Nephron (organoid): ENCODE data around the gene MUSK.
A peak's percentile ranks its signal among the peaks of the same experiment; 100 is the strongest.

ENCODE experiments used
- H3K27ac Mint-ChIP-seq, 3 experiments: 2 replicates each; pipeline ENCODE4 v1.8.0; 2020; ENCODE audit warnings: mixed read lengths in 3 of 3, mild to moderate bottlenecking in 2 of 3, moderate library complexity in 1 of 3
- H3K27me3 Mint-ChIP-seq: 2 replicates; pipeline ENCODE4 v1.8.0; 2021; ENCODE audit warnings: low read depth, mild to moderate bottlenecking, moderate library complexity, mixed read lengths
- H3K36me3 Mint-ChIP-seq: 2 replicates; pipeline ENCODE4 v1.8.0; 2020; ENCODE audit warnings: low read depth, mixed read lengths
- H3K4me1 Mint-ChIP-seq: 2 replicates; pipeline ENCODE4 v1.8.0; 2020; ENCODE audit warnings: mixed read lengths
- H3K4me3 Mint-ChIP-seq, 3 experiments: 2 replicates each; pipeline ENCODE4 v1.8.0; 2020; ENCODE audit warnings: mild to moderate bottlenecking in 3 of 3, mixed read lengths in 3 of 3, moderate library complexity in 2 of 3
- H3K9me3 Mint-ChIP-seq: 2 replicates; pipeline ENCODE4 v1.8.0; 2020; ENCODE audit warnings: mixed read lengths
- TF ChIP-seq, protein P1 (sequence below), 3 experiments: fragments of 200-600 bp; sonication (generic); IDR thresholded peaks; one replicate each; pipeline ENCODE4 v1.5.0; 2021; ENCODE audit warnings: antibody characterized with exemption in 3 of 3; ENCODE audit not compliant: unreplicated experiment in 3 of 3

MUSK gene

DNA sequence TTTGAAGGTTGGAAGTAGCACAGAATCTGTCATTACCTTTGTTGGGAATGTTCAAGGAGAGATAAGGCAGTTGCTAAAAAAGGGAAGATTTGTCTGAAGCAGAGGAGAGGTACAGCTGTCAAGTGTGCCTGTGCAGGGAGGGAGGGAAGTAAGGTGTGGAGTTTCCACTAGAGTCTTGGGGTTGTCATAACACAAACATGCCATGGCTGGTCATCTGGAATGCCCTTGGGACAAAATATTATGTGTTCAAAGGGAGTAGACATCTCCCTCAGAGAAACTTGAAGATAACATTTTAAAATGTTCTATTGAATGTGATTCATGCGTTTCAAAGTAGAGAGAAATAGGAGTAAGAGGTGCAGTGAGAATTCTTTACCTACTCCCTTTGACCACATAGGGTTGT, 95.0 kb downstream of the MUSK start:
- Mint-ChIP-seq H3K4me1 (peaks cover 16% of the 10 kb centered on the region), H3K27ac (peak overlapping the region in 1 of 3 experiments; percentile 6), H3K4me3 (no peak overlapping the region), H3K36me3 (no peaks in the 10 kb centered on the region), H3K27me3 (peaks cover 4% of the 10 kb centered on the region), H3K9me3 (peaks cover 4% of the 10 kb centered on the region)
- TF ChIP-seq, protein P1, sequence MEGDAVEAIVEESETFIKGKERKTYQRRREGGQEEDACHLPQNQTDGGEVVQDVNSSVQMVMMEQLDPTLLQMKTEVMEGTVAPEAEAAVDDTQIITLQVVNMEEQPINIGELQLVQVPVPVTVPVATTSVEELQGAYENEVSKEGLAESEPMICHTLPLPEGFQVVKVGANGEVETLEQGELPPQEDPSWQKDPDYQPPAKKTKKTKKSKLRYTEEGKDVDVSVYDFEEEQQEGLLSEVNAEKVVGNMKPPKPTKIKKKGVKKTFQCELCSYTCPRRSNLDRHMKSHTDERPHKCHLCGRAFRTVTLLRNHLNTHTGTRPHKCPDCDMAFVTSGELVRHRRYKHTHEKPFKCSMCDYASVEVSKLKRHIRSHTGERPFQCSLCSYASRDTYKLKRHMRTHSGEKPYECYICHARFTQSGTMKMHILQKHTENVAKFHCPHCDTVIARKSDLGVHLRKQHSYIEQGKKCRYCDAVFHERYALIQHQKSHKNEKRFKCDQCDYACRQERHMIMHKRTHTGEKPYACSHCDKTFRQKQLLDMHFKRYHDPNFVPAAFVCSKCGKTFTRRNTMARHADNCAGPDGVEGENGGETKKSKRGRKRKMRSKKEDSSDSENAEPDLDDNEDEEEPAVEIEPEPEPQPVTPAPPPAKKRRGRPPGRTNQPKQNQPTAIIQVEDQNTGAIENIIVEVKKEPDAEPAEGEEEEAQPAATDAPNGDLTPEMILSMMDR (IDR thresholded peaks at IDR 0.05; ENCODE audit: unreplicated experiment in 3 of 3), result no peak

DNA sequence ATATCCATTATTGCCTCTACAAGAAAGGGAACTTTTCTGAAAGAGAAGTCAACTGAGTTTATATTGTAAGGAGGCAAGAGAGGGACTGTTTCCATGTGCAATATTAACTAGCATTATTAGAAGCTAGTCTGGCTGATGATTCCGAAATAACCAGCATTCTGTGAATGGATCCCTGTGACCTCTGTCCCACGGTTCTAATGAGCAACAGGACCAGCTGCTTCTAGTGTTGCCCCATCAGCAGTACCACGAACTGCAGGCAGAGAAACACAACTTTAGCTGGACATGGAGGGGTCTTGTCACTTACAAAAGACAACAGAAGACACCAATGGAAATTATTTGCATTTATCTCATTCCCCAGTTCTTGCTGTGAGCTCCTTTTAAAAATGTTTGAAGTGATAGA, 95.4 kb downstream of the MUSK start:
- H3K27me3 Mint-ChIP-seq, result peaks cover 4% of the 10 kb centered on the region
- no peak overlapping the region for H3K4me3 Mint-ChIP-seq
- H3K36me3 Mint-ChIP-seq, result no peaks in the 10 kb centered on the region
- no peak overlapping the region for H3K27ac Mint-ChIP-seq
- no peaks in the 10 kb centered on the region for H3K9me3 Mint-ChIP-seq
- peaks cover 16% of the 10 kb centered on the region for H3K4me1 Mint-ChIP-seq
- TF ChIP-seq, protein P1 (IDR thresholded peaks at IDR 0.05; ENCODE audit: unreplicated experiment in 3 of 3), result no peak

DNA sequence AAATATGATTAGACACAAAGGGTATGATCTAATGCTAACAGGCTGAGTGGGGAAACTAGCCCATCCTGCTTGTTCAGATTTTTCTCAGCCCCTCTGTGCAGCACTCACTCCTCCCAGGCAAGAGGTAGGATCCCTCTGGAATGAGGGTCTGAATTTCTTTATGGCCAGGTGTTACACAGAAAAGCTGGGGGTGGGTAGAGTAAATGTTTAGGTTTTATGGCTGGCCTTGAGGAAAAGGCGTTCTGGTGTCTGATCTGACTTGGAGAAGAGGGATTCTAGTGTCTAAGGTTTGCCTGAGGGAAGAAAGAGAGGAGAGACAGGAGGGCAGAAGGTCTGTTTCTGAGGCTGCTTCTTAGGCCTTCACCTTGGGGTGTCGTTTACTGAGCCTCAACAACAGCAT, 97.3 kb downstream of the MUSK start:
- TF ChIP-seq, protein P1 (IDR thresholded peaks at IDR 0.05; ENCODE audit: unreplicated experiment in 3 of 3), result no peak
- no peak overlapping the region for H3K4me3 Mint-ChIP-seq
- no peak overlapping the region for H3K27ac Mint-ChIP-seq
- no peaks in the 10 kb centered on the region for H3K9me3 Mint-ChIP-seq
- no peaks in the 10 kb centered on the region for H3K36me3 Mint-ChIP-seq
- H3K4me1 Mint-ChIP-seq, result peaks cover 16% of the 10 kb centered on the region
- H3K27me3 Mint-ChIP-seq, result peaks cover 4% of the 10 kb centered on the region

DNA sequence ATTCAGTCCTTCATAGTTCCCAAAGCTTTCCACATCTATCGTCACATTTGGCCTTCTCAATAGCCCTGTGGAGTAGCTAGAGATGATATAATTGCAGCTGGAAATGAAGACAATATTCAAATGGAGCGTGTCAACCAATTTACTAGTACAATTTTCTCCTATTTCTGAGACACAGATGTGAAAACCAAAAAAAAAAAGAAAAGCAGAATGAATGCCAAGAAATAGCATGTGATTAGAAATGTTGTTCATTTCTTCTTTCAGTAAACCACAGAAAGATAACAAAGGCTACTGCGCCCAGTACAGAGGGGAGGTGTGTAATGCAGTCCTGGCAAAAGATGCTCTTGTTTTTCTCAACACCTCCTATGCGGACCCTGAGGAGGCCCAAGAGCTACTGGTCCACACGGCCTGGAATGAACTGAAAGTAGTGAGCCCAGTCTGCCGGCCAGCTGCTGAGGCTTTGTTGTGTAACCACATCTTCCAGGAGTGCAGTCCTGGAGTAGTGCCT, 99.0 kb downstream of the MUSK start:
- TF ChIP-seq, protein P1 (IDR thresholded peaks at IDR 0.05; ENCODE audit: unreplicated experiment in 3 of 3), result no peak
- H3K36me3 Mint-ChIP-seq, result no peaks in the 10 kb centered on the region
- H3K4me3 Mint-ChIP-seq, result no peak overlapping the region
- H3K4me1 Mint-ChIP-seq, result peaks cover 11% of the 10 kb centered on the region
- H3K27ac Mint-ChIP-seq, result no peak overlapping the region
- H3K27me3 Mint-ChIP-seq, result peaks cover 4% of the 10 kb centered on the region
- no peaks in the 10 kb centered on the region for H3K9me3 Mint-ChIP-seq

DNA sequence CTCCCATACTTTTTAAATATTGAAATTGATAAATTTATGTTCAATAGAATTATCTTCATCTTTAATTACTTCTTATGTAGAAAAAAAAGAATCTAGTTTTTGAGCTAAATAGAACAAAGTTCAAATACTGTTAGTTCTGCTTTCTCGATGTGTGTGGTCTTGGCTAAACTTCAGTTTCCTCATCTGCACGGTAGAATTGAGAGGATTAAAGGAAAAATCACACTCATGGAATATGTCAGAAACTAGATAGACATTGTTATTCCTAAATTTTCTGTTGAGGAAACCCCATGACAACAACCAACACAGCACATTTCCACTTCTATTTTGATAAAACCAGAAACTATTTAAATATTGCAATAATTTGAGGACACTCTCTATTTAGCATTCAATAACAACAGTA, 100.3 kb downstream of the MUSK start:
- no peaks in the 10 kb centered on the region for H3K9me3 Mint-ChIP-seq
- no peaks in the 10 kb centered on the region for H3K36me3 Mint-ChIP-seq
- peaks cover 4% of the 10 kb centered on the region for H3K27me3 Mint-ChIP-seq
- peaks cover 5% of the 10 kb centered on the region for H3K4me1 Mint-ChIP-seq
- TF ChIP-seq, protein P1 (IDR thresholded peaks at IDR 0.05; ENCODE audit: unreplicated experiment in 3 of 3), result no peak
- no peak overlapping the region for H3K27ac Mint-ChIP-seq
- H3K4me3 Mint-ChIP-seq, result no peak overlapping the region

DNA sequence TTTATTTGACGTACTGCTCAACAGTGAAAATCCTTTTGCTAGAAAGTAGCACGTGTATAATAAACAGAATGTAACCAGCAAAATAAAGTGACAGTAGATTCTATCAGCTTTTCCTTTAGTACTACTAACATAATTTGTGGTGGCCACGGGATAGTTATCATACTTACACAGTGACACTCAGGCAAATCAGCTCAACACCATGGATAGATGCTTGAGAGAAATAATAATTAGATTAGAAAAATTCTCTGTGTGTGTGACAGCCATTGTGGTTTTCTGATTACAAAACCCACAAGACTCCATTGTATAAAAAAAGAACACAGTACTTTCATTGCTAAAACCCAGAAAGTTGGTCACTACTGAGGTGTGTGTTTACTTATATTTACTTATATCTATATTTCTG, 101.1 kb downstream of the MUSK start:
- TF ChIP-seq, protein P1 (IDR thresholded peaks at IDR 0.05; ENCODE audit: unreplicated experiment in 3 of 3), result no peak
- peaks cover 4% of the 10 kb centered on the region for H3K27me3 Mint-ChIP-seq
- H3K4me3 Mint-ChIP-seq, result no peak overlapping the region
- H3K9me3 Mint-ChIP-seq, result no peaks in the 10 kb centered on the region
- H3K36me3 Mint-ChIP-seq, result no peaks in the 10 kb centered on the region
- no peak overlapping the region for H3K27ac Mint-ChIP-seq
- peaks cover 5% of the 10 kb centered on the region for H3K4me1 Mint-ChIP-seq
